ENCODE measurements around the gene ACE. TPM values are rescaled to one million over a fixed set of nuclear protein-coding genes. Genes with fewer than 3 reads are reported as not detected.

ACE gene
- total RNA-seq, 4 donors from 2014 or later = 42.9 to 1,678 (median 1,106) TPM

DNA sequence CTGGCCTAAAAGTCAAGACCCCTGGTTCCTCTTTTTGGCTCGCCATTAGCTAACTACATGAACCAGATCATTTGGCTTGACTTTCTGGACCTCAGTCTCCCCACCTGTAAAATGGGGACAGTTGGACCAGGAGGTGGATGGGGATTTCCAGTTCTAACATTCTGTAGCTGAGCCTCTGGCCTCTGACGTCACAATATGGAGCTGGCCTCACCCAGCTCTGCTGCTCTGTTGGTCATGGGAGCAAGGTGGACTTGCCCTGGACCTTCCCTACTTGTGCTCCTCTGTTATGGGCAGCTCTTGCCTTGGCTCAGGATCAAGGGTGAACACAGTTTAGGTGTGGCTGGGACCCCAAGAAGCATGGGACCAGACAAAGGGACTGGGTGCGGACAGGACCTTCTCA lies 29.8 kb downstream of the ACE start:
- no peaks in the 10 kb centered on the region for H3K36me3 ChIP-seq
- DNase-seq = no peak
- H3K4me3 ChIP-seq = no peak overlapping the region
- no peaks in the 10 kb centered on the region for H3K9me3 ChIP-seq
- H3K27ac ChIP-seq = no peak overlapping the region
- no peaks in the 10 kb centered on the region for H3K4me1 ChIP-seq
- TF ChIP-seq, protein P1, sequence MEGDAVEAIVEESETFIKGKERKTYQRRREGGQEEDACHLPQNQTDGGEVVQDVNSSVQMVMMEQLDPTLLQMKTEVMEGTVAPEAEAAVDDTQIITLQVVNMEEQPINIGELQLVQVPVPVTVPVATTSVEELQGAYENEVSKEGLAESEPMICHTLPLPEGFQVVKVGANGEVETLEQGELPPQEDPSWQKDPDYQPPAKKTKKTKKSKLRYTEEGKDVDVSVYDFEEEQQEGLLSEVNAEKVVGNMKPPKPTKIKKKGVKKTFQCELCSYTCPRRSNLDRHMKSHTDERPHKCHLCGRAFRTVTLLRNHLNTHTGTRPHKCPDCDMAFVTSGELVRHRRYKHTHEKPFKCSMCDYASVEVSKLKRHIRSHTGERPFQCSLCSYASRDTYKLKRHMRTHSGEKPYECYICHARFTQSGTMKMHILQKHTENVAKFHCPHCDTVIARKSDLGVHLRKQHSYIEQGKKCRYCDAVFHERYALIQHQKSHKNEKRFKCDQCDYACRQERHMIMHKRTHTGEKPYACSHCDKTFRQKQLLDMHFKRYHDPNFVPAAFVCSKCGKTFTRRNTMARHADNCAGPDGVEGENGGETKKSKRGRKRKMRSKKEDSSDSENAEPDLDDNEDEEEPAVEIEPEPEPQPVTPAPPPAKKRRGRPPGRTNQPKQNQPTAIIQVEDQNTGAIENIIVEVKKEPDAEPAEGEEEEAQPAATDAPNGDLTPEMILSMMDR (IDR thresholded peaks at IDR 0.05) = no peak
- TF ChIP-seq POLR2A (IDR thresholded peaks at IDR 0.05) = no peak
- H3K27me3 ChIP-seq = no peaks in the 10 kb centered on the region

DNA sequence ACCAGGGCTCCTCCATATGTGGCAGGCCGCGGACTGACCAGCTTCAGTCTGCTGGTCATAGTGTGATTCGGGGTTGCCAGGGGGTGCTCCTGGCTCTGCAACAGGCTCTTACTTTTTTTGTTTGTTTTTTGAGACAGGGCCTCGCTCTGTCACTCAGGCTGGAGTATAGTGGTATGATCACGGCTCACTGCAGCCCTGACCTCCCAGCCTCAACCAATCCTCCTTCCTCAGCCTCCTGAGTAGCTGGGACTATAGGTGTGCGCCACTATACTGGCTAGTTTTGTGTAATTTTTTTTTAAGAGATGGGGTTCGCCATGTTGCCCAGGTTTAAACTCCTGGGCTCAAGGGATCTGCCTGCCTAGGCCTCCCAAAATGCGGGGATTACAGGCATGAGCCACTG lies 34.5 kb downstream of the ACE start:
- H3K27ac ChIP-seq = no peak overlapping the region
- H3K4me3 ChIP-seq = no peak overlapping the region
- no peaks in the 10 kb centered on the region for H3K9me3 ChIP-seq
- no peaks in the 10 kb centered on the region for H3K27me3 ChIP-seq
- no peaks in the 10 kb centered on the region for H3K36me3 ChIP-seq
- no peak for DNase-seq
- H3K4me1 ChIP-seq = peaks cover 0 to 4% (median 2%) of the 10 kb centered on the region in 4 donors
- TF ChIP-seq POLR2A (IDR thresholded peaks at IDR 0.05) = no peak
- TF ChIP-seq, protein P1 (IDR thresholded peaks at IDR 0.05) = no peak

DNA sequence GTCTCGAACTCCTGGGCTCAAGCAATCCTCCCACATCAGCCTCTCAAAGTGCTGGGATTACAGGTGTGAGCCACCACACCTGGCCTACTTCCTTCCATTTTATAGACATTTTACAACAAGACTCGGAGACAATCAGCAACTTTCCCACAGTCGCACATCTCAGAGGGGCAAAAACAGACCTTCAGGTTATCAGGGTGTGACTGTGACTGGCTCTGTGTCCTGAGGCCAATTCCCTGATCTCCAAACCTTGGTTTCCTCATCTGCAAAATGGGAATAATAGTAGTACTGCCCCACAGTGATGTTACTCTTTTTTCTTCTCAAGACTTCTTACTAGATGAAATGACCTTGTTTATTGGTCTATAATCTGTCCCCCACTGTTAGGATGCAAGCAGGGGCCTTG lies 35.5 kb downstream of the ACE start:
- Histone ChIP-seq H3K9me3 (no peaks in the 10 kb centered on the region), H3K36me3 (no peaks in the 10 kb centered on the region), H3K27me3 (no peaks in the 10 kb centered on the region), H3K4me3 (no peak overlapping the region), H3K27ac (peak overlapping the region in 2 of 4 donors; percentile 74 to 87), H3K4me1 (peaks cover 0 to 10% (median 2%) of the 10 kb centered on the region in 4 donors)
- DNase-seq = no peak
- no peak for TF ChIP-seq POLR2A (IDR thresholded peaks at IDR 0.05)
- TF ChIP-seq, protein P1 (IDR thresholded peaks at IDR 0.05) = no peak

DNA sequence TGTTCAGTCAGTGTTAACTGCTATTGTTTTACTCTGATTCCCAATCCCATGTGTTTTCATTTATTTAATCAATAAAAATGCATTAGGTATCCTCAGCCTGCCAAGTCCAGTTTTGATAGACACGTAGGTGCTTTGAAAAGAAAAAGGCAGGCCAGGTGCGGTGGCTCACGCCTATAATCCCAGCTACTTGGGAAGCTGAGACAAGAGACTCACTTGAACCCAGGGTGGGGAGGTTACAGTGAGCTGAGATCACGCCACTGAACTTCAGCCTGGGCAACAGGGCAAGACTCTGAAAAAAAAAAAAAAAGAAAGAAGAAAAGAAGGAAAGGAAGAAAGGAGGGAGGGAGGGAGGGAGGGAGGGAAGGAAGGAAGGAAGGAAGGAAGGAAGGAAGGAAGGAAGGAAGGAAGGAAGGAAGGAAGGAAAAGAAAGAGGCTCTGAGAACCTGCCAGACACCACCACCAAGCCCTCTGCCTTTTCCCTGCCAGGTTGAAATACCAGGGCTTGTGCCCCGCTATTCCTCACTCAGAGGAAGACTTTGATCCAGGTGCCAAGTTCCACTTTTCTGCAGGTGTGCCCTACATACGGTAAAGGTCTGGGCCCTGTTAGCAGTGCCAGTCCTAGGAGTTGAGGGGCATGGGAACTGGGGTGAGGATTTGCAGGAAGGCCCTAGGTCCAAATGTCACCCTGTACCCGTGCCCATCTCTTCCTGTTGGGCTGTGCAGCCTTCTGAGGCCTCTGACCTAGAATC lies 36.2 kb downstream of the ACE start:
- DNase-seq = peak in 1 of 3 donors; percentile 73
- no peaks in the 10 kb centered on the region for H3K27me3 ChIP-seq
- peaks cover 0 to 17% (median 2%) of the 10 kb centered on the region in 4 donors for H3K4me1 ChIP-seq
- peak overlapping the region in 2 of 4 donors; percentile 74 to 87 for H3K27ac ChIP-seq
- no peaks in the 10 kb centered on the region for H3K9me3 ChIP-seq
- no peaks in the 10 kb centered on the region for H3K36me3 ChIP-seq
- TF ChIP-seq POLR2A (IDR thresholded peaks at IDR 0.05) = no peak
- TF ChIP-seq, protein P1 (IDR thresholded peaks at IDR 0.05) = no peak
- no peak overlapping the region for H3K4me3 ChIP-seq

DNA sequence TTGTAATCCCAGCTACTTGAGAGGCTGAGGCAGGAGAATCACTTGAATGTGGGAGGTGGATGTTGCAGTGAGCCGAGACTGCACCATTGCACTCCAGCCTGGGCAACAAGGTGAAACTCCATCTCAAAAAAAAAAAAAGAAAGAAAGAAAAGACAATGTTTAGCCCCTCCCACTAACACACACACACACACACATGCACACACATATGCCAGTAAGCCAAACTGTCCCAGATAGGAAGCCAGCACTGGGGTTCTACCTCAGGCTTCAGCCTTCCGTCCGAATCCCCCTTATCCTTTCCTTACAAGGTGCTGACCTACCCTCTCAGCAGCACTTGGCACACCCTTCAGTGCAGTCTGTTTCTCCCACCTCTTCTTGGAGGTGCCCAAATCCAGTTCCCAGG lies 37.6 kb downstream of the ACE start:
- Histone ChIP-seq H3K27me3 (no peaks in the 10 kb centered on the region), H3K36me3 (no peaks in the 10 kb centered on the region), H3K4me1 (peaks cover 0 to 31% (median 6%) of the 10 kb centered on the region in 4 donors), H3K9me3 (no peaks in the 10 kb centered on the region), H3K27ac (no peak overlapping the region), H3K4me3 (no peak overlapping the region)
- DNase-seq = no peak
- no peak for TF ChIP-seq POLR2A (IDR thresholded peaks at IDR 0.05)
- TF ChIP-seq, protein P1 (IDR thresholded peaks at IDR 0.05) = no peak
